DMS53 (cell line): ENCODE results near the gene POU3F2.

Experiments
- DNase-seq: peaks from one replicate; lab custom pipeline; 2025; lab: John Stamatoyannopoulos, UW

The POU3F2 gene

GRCh38 chr6:98834060-98835031 is at the start of gene POU3F2:
Gene POU3F2 (plus strand): TSS chr6:98834574. CDS start chr6:98834874, 300 bp downstream.
- DNase-seq: peak; percentile 97

- DNase-seq: no peak
These were observed 46.9 kb upstream of the POU3F2 start for GRCh38 chr6:98787435-98787834.

- DNase-seq: no peak
These were observed 46.4 kb upstream of the POU3F2 start for GRCh38 chr6:98787961-98788360.

DNA sequence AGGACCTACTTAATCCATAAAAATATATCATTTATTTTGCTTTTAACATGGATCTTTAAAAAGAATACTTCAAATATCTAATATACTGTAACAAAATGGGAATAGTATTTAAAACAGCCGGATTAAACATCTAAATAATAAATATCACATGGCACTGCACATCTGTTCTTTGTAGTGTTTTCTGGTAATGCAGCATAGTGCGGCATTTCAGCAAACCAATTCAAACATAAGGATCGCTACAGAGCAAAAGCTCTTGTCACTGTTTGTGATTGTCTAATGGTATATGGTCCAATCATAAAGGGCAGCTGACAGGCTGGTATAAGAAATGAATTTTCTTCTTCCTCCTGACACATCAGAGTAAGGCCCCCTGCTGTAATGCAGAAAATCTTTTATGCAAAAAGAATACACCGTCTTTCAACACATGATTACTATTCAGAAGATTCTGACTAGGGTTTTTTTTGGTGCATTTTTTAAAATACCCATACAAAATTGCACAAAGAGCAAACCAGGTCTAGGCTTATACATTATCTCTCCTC is 40.0 kb upstream of the POU3F2 start:
- DNase-seq: no peak

DNA sequence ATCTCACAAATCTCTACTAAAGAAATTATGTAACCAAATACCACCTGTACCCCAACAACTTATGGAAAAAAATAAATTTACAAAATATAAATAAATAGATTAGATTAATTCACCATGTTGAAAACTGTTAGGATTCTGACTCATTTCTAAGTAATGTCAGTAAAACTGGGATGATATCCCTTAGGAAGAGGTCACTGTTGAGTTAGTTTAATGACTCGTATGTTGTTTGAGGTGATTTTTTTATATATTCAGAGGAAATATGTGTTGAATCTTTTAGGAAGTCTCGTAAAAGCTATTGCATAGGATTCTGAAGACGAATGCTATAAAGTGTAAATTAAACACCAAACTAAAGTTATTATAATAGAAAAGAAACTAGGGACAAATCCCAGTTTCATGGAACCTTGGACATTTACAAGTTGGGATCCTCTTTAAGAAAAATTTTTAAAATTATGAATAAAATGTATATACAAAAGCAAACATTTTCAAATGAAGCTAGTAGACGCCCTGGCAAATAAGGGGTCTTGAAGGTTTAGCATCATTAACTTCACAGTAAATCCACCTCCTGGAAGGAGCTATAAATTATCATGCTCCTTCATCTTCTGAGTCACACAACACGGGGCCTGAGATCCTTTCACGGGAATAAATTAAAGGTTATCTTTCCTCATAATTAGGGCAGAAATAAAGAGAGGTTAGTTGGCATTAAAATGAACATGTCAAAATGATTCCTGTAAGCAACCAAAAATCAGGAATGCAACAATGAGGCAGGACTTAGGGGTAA is 37.0 kb upstream of the POU3F2 start:
- DNase-seq: peak; percentile 2

GRCh38 chr6:98800866-98801265 is 33.5 kb upstream of the POU3F2 start:
- no peak for DNase-seq

DNA sequence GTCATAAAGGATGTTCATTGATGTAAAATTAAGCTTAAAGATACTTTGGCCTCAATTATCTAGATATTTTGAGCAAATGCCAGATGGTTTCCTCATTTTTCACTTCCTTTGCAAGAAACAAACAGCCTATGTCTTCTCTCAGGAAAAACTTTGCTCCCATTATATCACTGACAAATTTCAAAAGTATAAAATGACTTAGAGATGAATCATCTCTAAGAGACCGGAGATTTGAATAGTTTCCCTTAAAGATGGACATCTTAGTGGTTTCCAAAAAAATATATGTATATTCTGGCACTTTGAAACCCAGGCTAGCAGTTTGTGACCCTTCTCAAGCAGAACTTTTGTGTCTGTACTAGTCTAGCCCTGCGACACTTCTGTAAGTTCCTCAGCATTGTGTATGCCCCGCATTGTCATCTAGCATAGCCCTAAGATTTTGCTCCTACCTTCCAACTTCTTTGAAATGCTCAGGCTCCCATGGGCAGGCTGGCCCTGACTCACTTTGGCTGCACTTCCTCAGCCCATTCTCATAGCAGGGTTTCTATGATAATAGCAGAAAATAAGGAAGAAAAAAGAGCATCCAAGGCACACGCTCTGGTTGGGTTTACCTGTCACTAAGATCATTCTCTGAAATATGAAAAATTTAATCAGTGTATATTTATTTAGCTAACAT is 25.7 kb upstream of the POU3F2 start:
- no peak for DNase-seq

DNA sequence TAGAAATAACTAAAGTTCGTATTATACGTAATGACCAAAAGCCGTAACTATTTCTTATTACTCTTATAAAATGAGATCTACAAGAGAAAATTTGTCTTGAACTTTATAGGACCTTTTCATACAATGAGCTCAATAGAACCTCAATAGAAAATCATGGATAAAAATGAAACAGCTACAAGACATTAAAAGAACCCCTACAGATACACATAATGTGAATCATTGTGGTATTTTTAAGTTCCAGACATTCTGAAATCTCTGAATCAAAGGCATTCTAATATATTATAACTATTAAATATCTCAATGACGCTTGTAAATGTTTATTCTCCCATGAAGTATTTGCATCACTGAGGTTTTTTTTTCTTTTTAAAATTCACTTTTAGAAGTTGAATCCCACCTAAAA is 22.2 kb upstream of the POU3F2 start:
- DNase-seq: no peak

- DNase-seq: no peak
These were observed 17.6 kb upstream of the POU3F2 start for GRCh38 chr6:98816799-98817198.

DNA sequence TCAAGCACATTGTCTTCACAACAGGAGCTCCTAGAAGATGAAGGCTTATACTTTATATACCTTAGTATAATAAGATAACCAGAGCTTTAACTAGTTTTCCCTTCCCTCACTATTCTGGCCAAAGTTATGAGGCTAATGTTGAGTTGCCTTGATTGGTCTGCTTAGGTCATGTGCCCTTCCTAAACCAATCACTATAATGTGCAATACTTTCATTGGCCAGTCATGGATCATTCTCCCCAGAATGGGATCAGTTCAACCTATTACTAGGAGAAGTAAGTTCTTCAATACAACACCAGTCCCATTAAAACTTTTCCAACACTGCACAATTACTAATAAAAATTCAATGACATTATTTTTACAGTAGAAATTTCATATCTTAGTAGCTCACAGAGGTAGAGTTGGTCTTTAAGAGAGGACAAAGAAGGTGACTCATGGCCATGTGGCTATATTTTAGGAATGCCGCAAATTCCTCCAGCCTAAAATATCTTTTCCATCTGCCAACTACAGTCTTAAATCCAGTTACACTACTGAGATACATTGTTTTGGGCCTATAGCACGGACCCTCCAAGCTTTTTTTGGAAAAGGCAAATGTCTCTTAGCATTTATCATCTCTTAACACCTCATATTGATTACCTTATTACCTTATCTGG is 12.5 kb upstream of the POU3F2 start:
- no peak for DNase-seq

GRCh38 chr6:98823428-98824161 is 10.8 kb upstream of the POU3F2 start:
- DNase-seq: no peak

DNA sequence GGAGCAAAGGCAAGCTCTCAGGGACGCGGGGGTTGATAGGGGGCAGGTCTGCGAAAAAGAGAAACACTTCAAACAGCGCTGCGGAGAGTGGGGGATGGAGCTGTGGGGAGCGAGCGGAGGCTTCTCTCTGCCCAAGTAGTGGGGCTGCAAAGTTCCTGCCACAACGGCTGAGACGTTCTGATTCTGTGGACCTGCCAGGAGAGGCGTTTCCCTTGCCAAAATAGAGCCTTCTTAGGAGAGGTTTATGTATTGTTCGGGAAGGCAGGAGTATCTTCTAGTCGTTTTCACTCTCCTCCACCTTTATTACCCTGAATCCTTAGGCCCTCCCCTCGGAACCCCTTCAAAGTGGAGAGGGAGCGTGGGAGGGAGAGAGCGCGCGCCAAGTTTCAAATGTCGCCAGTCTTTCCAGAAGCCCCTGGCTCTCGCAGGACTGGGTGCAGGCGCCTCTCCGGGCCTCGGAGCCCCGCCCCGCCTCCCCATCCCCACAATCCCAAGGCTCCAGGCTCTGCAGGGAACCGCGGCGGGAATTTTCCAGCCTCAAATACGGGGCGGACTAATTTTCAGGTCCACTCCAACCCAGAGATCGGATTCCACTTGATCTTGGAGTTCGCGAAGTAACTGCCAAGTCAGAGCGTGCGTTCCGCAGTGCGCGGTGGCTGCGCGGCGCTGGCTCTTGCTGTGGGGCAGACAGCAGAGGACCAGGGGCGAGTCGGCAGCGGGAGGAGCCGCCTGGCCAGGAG is 10.0 kb upstream of the POU3F2 start:
- DNase-seq: peak; percentile 46

GRCh38 chr6:98824902-98825599 is 9.3 kb upstream of the POU3F2 start:
- DNase-seq: peak; percentile 37

DNA sequence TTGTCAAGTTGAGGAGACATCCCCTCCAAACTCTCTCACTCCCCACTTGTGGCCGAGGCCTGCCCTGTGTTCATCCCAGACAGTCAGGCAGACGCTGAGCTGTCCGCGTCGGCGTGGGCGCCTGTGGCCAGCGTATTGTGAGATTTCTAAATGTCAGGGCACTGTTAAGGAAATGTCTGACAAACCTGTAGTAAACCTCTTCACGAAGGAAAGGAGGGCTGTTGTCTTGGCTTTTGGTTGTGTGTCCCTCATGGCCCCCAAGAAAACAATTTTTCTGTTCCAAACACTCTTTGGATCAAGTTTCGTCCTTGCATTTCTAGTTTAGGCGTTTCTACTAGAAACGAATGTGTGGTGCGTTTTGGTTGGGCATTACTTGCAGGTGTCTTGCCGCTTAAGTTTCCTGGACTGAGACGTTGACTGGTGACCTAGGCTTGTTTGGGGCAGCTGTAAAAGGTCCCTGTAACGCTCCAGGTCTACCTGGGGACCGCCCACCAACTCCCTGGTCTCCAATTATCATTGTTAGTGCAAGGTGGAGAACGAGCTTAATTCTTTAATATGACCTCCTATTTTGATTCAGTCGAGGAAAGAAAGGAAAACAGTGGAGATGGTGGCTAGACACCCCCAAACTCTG is 8.7 kb upstream of the POU3F2 start:
- no peak for DNase-seq

DNA sequence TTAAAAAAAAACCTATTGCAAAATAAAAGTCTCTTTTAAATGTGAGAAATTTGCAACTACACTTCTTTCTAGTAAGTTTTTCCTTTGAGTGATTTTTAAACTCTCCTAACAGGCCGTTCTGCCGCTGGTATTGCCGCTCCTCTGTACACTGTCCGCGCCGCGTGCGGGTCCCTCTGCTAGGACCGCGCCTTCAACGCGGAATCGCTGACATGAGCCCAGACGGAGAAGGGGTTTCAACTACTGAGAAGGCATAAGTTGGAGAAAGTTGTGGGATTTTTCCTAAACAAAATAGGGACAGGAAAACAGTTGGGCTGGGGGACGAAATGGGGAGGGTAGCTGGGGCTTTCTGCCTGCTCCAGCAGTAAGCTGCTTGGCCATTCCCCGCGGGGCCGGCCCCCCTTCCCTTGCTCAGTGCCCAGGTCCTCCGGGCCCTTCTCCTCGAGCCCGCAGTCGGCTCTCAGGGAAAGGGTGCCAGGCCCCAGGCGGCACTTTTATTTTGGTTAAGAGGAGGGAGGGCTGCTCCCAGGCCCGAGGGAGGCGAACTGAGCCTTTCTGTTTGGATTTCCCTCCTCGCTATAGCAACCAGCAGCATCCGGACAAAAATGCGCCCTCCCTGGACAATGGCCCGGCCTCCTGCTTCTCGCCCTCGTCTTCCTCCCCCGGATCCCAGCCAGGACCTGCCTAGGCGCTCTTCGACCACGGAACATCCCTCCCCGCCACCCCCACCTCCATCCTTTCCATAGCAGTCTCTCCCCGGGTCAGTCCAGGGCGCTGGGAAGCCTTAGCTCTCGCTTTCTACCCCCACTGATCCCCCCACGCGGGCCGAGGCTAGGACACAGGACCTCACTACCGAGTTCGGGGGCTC is 6.8 kb upstream of the POU3F2 start:
- peak; percentile 55 for DNase-seq

DNA sequence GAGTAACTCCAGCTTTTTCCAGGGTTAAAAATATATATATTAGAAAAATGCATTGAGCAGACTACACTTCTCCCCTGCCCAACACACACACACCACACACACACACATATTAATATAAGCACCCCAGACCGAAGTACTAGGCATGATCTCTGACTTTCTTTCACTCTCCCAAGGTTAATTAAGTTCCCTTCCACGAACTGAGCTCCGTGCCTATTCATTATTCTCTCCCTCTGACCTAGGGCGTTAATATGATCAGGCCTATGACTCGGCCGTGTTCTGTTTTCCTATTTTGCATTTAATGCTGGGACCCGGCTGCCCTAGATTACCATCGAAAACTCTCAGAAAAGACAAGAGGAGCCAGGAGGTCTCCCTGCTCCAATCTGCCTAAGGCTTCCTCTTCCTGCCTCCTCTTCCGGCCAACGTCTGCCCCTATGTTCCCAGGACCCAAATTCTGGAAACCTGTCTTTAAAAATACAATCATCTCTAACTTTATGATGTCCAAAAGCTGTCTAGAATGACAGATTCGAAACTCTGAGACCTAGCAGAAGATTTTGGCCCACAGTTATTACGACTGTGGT is 6.1 kb upstream of the POU3F2 start:
- peak; percentile 59 for DNase-seq

DNA sequence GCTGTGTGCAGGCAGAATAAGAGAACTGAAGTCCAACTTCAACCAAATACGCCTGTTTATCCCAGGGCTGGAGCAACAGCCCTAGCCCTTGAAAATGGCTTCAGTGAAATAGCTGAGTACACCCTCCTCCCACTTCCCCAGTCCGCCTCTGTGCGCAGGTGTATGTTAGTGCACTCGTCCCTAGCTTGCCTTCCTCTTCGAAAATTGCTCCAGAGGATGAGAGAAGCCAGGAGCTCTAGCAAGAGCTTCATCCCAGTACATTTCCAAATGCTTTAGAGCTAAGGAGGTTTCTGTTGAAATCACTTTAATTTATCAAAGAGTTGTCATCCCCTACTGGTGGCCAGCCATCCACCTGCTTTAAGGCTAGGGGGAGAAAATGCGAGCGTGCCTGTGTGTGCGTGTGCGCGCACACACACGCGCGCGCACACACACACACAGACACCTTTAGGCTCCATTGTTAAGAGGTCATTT is 5.4 kb upstream of the POU3F2 start:
- DNase-seq: peak; percentile 88

GRCh38 chr6:98830146-98830545 is 4.2 kb upstream of the POU3F2 start:
- DNase-seq: no peak
